ENCODE results near the gene MAPKAPK2.
"Not testable (repeated sequence)": the region's sequence is repeated elsewhere in the genome, so short reads cannot be mapped to it uniquely, and the experiment has no call there.

MAPKAPK2 gene

DNA sequence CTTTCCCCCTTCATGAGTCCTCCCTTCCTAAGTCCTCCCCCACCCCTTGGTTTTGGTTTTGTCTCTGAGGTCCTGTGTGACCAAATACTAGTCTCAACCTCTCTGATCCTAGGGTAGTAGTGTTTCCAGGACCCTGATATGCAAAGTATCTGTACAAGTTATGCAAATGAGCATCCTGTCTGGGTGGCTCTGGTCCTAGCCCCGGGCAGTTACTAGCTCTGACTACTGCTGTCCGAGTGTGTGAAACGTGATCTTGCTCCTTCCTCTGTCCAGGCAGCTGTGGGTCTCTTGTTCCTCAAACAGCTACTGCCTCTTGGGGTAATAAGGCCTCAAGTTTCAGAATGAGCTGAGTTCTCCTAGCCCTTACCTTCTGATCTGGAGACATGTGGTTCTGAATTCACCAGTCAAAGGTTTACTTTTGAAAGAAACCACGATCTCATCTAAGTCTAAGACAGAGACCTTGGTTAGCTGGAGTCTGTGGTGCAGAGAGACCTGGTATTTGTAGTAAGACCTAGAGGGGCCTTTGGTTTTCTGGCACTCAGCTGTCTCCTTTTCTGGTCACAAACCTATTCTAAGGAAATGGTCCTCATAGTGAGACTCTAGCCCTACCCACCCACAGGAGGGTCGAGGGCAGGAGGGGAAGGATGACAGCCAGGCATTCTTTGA lies 54.8 kb downstream of the MAPKAPK2 start:
- peak in 4 of 56 donors; percentile 6 to 21 (median 8) for DNase-seq

DNA sequence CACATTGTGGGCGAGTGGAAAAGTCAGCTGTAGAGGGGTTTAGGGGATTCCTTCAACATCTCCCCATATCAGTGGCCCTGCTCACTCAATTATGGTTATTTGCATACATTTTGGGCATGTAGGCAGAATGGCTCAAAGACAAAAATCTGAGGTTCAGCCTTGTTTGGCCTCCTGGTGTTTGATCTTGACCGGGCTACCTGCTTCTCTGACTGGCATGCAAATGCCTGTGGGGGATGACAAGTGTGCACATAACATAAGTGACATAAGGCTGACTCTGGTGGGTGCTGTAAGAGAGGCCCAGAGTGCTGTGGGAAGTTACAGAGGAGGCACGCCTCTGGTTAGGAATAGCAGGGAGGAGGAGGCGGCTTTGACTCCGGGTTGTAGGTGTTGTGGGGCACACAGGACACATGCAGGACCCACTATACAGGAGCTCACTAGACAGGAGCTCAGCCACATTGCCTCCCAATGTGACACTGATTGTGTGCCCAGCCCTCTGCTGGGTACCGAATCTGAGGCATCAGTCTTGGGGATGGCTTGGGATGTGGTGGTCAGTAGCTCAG lies 56.5 kb downstream of the MAPKAPK2 start:
- no peak for DNase-seq

DNA sequence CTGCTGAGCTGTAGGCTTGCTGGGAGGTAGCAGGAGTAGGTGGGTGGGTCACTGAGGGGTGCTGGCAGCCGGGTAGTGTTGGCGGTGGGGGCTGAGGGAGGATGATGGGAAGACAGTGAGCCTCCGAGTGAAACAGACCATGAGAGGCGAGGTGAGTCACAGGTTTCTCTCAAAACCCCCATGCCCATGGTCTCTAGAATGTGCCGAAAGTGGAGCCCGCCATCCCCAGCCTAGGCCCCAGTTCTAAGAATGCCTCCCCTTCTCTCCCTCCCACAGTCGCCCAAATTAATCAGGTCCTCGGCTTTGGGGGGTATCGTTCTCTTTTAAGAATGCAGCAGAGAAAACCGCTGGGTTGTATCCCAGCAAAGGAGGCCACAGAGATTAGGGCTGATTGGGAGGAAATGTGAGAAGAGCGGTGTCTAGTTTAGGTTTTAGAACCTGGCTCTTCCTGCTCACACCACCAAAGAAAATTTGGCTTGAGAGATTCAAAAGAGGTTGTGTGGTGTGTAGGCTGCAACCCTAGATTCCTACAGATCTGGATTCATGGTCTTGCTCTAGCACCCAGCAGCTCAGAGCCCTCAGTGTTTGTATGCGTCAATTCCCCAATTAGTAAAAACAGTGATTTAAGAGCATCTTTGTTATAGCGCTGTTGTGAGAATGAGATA lies 58.1 kb downstream of the MAPKAPK2 start:
- DNase-seq: no peak

GRCh38 chr1:206744683-206745082 lies 60.0 kb downstream of the MAPKAPK2 start:
- no peak for DNase-seq

- no peak for DNase-seq
Observed at GRCh38 chr1:206745301-206745700, 60.6 kb downstream of the MAPKAPK2 start.

- no peak for DNase-seq
Observed at GRCh38 chr1:206748348-206749030, 63.8 kb downstream of the MAPKAPK2 start.

GRCh38 chr1:206751891-206752290 lies 67.2 kb downstream of the MAPKAPK2 start:
- DNase-seq: no peak

GRCh38 chr1:206752481-206752880 lies 67.8 kb downstream of the MAPKAPK2 start:
- no peak for DNase-seq

GRCh38 chr1:206753141-206753540 lies 68.4 kb downstream of the MAPKAPK2 start:
- no peak for DNase-seq

GRCh38 chr1:206754011-206754410 lies 69.3 kb downstream of the MAPKAPK2 start:
- no peak for DNase-seq

DNA sequence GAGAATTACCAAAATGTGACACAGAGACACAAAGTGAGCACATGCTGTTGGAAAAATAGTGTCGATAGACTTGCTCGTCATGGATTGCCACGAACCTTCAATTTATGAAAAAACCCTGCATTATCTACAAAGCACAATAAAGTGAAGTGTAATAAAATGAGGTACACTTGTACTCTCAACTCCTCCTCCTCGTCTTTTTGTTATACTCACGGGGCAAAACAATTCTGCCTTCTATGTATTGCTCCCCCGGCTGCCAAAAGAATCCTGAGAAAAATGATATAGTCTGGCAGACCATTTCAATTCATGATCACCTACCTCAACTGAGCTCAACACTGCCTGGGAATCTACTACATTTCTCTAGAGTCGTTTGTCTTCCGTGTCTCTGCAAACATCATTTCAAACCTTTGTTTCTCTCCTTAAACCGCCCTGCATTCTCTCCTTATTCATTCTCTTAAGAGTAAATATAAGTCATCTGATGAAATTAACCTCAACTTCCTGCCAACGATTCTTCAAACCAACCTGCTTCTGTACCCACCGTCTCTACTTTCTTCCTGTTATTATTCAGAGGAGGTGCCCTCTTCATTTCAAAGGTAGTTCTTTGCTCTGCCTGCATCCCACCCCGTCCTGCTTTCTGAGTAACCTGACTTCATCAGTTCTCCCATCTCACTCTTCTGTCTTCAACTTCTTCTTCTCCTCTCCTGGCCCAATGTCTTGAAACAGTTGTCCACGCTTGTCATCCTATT lies 73.0 kb downstream of the MAPKAPK2 start:
- DNase-seq: no peak

GRCh38 chr1:206760590-206760989 lies 75.9 kb downstream of the MAPKAPK2 start:
- DNase-seq: no peak

DNA sequence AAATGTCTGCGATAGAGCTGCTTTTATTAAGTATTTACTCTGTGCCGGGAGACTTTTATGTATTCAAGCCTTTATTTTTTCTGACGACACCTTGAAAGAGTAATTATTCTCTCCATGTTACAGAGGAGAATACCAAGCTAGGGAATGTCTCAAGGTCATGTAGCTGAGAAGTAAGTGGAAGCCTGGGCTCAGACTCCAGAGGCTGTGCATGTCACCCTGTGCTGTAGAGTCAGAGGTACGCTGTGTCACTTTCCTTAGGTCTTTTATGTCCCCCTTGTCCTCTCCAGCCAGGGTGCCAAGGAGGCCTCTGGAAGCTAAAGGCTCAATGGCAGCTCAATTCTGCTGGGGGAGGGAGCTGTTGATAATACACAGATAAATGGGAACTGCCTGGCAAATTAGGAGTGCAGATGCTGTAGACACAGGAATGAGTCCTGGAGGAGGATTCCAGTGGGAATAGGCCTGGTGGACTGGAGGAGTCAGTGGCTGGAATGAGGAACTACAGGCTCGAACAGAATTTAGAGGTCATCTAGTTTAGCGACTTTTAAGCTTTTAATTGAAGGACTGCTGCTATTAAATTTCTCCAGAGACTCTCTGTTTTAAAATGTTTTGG lies 76.6 kb downstream of the MAPKAPK2 start:
- DNase-seq: no peak

GRCh38 chr1:206762741-206763364 lies 78.1 kb downstream of the MAPKAPK2 start:
- not testable (repeated sequence) for DNase-seq

- not testable (repeated sequence) for DNase-seq
Observed at GRCh38 chr1:206765771-206766170, 81.1 kb downstream of the MAPKAPK2 start.

DNA sequence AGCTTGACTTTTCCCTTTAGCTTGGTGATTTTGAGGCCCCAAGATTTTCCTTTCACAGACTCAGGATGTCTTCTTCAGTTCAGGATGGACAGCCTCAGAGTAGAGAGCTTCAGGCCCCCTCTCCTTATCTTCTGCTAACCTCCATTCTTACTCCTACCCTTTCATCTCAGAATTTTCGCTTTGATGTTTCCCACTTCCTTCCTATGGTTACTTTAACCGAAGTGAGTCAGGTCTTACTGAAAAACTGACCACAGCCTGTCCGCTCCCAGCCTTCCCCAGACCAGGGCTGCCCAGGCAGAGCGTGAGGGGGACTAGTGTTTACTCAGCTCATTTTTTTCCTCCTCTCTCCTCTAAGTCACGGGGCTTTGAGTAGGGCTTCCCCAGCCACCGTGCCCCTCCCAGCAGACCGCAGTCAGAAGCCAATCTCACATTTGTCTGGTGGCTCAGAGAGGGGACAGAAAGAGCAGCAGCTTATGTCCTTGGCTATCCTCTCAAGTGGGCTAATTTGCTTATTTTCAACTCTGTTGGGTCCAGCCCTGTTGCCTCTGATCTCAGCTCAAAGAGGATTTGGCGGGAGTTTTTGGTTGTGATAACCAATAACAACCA lies 81.6 kb downstream of the MAPKAPK2 start:
- DNase-seq: peak in 5 of 56 donors; percentile 4 to 22 (median 11)

DNA sequence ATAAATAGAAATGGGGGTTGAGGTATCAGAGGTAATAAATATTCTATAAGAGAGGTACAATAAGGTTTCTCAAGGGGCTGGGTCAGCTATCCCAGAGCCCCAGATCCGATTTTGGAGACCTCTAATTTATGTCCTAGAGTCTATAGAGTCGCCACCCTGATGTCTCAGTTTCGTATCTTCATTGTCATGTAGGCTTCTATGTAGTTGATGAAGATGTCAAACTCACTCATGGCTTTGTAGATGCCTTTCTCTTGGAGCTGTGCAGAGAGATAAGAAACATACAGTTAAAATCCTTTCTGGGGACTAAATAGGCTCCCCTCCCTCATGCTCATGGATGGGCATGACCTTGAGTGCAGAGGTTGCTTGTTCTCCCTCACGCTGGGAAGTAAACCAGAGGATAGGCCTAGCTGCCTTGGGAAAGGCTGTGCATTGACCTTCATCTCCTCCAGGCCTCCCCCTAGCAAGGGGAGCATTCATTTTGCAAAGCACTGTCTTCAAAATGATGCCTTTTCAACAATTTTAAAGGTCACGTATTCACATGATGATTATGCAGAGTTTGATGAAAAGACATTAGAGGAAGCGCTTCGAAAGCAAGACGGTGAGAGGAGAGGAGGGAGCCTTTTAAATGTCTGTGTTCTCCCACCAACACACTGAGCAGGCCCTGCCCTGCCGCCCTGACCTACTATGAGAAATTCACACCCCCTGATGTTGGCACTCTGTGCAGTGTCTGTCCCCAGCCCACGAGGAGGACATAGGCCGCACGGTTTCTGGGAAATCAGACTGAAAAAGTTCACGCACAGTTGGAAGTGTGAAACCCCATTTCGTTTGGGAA lies 84.0 kb downstream of the MAPKAPK2 start:
- DNase-seq: no peak

- no peak for DNase-seq
Observed at GRCh38 chr1:206769304-206769731, 84.6 kb downstream of the MAPKAPK2 start.

Measured in nucleus accumbens (tissue), 56 donors.